Middle frontal gyrus (tissue), 1 donor: ENCODE results near the gene CDC42BPA.
"Not testable (repeated sequence)": the region's sequence is repeated elsewhere in the genome, so short reads cannot be mapped to it uniquely, and the experiment has no call there.

Experiments used
- DNase-seq: peaks from one replicate; pipeline ENCODE4 v3.0.0-alpha.2; 2015; ENCODE audit warnings: low spot score; ENCODE audit errors: extremely low spot score

The CDC42BPA gene, protein sequence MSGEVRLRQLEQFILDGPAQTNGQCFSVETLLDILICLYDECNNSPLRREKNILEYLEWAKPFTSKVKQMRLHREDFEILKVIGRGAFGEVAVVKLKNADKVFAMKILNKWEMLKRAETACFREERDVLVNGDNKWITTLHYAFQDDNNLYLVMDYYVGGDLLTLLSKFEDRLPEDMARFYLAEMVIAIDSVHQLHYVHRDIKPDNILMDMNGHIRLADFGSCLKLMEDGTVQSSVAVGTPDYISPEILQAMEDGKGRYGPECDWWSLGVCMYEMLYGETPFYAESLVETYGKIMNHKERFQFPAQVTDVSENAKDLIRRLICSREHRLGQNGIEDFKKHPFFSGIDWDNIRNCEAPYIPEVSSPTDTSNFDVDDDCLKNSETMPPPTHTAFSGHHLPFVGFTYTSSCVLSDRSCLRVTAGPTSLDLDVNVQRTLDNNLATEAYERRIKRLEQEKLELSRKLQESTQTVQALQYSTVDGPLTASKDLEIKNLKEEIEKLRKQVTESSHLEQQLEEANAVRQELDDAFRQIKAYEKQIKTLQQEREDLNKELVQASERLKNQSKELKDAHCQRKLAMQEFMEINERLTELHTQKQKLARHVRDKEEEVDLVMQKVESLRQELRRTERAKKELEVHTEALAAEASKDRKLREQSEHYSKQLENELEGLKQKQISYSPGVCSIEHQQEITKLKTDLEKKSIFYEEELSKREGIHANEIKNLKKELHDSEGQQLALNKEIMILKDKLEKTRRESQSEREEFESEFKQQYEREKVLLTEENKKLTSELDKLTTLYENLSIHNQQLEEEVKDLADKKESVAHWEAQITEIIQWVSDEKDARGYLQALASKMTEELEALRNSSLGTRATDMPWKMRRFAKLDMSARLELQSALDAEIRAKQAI (N-terminal part only)

DNA sequence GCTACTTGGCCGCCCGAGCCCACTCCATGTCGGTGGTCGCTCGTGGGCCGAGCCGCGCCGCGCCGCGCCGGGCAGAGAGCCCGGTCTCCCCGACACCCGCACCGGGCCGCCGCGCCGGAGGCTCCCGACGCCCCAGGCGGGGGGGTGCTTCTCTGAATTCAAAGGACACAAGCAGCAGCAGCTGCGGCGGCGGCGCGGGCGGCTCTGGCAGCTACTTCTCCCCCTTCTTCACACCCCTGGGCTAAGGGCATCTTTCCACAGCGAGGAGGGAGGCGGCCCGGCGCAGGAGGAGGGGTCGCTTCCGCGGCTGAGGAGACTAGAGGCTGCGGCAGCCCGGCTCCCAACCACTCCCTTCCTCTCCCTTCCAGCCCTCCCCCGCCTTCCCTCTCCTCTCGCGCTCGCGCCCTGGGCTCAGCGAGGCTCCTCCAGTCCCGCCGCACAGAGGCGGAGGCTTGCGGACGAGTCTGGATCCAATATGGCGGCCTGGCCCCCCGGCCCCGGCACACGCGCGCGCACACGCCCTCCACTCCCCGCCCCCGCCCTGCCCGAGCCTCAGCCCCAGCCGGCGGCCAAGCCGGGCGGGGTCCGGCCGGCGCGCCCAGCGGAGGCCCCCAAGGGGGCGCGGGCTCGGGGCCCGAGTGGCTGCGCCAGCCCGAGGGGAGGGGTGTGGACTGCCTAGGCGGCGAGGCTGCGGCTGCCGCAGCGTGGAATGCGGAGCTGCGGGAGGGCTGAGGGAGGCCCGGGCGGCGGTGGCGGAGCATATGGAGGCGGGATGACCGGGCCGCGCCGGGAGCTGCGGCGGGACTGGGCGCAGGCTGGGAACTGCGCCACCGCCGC lies at the start of gene CDC42BPA:
CDC42BPA (minus strand) TSS at position 477 of the 837 bp plus-strand sequence. CDS start 1,310 bp downstream, outside the sequence.
- peak; percentile 75 for DNase-seq

GRCh38 chr1:227368009-227368408 lies 49.7 kb upstream of the CDC42BPA start:
- no peak for DNase-seq

DNA sequence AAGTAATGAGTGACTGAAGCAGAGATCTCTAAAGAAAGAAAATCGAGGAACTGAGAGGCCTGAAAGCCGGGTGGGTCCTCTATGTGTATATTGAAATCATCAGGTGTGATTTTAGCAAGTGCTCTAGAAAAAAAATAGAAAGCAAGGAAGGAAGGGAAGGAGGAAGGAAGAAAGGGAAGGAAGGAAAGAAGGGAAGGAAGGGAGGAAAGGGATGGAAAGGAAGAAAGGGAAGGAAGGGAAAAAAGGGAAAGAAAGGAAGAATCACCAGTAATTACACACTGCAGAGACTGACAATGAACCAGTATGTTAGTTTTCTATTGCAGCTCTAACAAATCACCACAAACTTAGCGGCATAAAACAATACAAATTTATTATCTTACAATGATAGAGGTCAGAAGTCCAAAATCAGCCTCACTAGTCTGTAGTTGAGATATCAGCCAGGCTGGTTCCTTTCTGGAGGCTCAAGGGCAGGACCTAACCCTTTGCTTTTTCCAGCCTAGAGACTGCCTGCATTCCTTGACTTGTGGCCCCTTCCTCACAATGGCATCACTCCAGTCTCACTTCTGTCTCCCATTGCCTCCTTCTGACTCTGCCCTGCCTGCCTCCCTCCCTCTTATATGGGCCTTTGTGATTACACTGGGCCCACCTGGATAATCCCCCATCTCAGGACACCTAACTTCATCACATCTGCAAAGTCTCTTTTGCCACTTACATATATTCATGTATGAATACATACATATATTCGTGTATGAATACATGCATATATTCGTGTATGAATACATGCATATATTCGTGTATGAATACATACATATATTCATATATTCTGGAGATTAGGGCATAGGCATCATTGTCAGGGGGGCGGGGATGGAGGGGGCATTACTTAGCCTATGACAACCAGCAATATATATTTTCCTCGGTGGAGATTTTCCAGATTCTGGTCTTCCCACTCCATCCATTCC lies 47.5 kb upstream of the CDC42BPA start:
- no peak for DNase-seq

DNA sequence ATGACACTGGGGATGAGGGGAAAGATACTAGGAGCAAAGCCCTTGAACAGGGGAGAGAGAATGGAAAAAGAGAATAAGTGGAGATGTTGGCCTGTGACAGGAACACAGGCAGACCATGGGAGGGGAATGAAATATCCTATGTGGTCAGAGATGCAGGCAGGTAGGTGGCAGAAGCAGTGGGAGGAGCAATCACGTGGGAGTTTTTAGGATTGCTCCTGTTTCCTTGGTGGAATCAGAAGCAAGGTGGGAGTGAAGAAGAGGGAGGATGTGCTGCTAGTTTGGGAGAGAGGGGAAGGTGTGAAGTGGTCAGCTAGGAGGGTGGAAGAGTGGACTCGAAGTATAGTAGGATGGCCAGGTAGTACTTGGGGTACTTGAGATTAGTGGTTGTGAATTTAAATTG lies 46.4 kb upstream of the CDC42BPA start:
- no peak for DNase-seq

- no peak for DNase-seq
Observed at GRCh38 chr1:227363825-227364224, 45.5 kb upstream of the CDC42BPA start.

DNA sequence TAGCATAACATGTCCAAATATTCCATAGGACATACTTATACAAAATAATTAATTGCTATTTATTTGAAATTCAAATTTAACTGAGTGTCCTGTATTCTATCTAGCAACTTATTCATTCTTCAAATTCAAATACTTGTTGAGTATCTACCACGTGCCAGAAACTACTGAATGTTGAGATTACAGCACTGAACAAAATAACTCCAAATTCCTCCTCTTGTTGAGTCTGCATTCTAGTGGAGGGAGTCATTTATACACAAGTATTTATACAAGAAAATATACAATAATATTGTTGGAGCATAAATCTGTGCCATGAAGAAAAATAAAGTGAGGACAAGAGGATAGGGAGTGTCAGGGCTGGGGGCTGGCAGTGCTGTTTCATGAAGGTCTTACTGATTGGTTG lies 43.7 kb upstream of the CDC42BPA start:
- DNase-seq, result no peak

- no peak for DNase-seq
Observed at GRCh38 chr1:227357927-227358302, 39.6 kb upstream of the CDC42BPA start.

GRCh38 chr1:227357171-227357926 lies 39.1 kb upstream of the CDC42BPA start:
- DNase-seq, result no peak

DNA sequence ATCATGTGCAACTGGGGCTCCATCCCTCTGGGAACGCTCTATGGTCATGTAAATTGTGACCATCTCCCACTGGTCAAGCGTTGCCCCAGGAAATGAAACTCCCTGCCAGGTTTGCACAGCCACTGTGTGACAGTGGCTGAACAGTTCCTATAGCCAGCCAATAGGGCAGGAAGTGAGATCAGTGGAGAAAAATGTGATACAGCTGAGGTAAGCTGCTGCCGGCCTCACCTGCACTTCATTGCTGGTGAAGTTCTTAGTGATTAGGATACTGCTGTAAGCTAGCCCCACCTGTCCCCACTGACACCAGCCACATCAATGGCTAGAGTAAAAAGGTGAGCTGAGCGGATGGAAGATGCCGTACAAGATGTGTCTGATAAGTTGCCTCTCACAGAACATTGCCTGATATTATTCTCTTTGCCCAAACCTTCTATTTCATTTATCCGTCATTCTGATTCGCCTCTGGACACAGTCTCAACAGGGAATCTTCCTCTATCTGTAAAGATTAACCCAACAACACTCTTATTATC lies 38.4 kb upstream of the CDC42BPA start:
- DNase-seq, result no peak

DNA sequence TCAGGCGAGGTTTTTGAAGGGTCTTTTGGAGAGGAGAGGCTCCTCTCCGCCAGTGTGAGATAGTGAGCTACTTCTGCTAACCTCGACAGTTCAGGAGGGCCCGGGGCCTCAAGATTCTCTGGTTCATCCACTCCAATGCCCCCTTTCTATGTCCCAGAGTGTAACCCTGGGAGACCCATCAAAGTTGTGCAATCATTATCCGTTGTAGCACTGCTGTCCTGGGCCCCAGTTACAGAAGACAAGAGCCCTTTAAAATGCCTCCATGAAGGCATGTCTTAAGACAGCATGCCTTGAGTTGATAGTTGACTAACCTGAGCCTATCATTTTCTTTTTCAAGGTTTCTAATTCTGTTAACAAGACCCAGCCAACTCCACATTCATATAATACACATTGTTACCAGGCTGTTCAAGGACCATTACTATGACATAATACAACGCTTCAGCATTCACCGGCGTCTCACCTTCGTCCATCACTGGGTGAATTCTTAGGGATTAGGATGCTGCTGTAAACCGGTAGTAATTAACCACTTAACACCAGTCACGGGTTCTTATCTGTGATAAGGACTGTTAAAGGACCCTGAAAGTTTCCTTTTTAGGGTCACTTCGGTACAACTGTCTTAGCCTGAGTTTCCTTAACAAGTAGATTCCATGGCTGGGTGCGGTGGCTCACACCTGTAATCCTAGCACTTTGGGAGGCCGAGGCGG lies 37.4 kb upstream of the CDC42BPA start:
- no peak for DNase-seq

- no peak for DNase-seq
Observed at GRCh38 chr1:227353186-227353585, 34.9 kb upstream of the CDC42BPA start.

DNA sequence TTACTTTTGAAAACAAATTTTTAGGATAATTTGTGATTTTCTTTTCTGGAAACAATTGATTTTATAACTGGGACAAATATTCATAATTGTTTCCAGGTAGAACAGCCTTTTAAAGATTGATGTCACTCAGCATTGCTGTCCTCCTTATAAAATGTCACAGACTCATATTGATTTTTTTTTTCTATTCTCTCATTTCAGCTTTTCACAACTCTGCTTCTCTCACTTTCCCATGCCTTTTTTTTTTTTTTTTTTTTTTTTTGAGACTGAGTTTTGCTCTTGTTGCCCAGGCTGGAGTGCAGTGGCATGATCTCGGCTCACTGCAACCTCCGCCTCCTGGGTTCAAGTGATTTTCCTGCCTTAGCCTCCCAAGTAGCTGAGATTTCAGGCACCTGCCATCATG lies 33.9 kb upstream of the CDC42BPA start:
- not testable (repeated sequence) for DNase-seq

DNA sequence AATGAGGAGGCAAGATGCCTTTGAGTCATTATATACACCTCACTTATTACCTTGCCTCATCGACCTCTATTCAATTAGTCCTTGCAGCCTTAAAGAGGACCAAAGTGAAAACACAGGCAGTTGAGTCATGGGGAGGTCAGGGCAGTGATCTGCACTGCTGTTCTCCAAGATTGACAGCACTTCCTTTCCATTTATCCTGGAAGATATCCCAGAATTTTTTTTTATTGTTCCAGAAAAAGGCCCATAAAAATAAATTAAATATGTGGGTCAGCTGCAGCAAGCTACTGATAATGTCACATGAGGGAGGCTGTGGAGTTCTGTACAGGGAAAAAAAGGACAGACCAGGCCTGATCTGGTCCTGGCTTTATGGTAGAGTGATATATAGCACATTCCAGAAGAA lies 33.2 kb upstream of the CDC42BPA start:
- no peak for DNase-seq

DNA sequence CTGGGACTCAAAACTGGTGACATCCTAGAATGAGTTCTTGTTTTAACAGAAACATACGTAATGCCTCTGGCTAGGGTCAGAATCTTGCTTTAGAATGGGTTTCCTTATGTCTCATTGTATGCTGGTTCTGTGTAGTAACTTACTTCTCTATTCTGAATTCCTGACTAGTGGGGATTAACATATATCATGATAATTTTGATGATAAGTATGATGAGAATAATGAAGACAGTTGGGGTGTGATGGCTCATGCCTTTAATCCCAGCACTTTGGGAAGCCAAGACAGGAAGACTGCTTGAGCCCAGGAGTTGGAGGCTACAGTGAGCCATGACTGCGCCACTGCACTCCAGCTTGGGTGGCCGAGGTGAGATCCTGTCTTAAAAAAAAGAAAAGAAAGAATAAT lies 31.7 kb upstream of the CDC42BPA start:
- DNase-seq, result no peak

GRCh38 chr1:227343727-227344551 lies 25.6 kb upstream of the CDC42BPA start:
- DNase-seq, result no peak

DNA sequence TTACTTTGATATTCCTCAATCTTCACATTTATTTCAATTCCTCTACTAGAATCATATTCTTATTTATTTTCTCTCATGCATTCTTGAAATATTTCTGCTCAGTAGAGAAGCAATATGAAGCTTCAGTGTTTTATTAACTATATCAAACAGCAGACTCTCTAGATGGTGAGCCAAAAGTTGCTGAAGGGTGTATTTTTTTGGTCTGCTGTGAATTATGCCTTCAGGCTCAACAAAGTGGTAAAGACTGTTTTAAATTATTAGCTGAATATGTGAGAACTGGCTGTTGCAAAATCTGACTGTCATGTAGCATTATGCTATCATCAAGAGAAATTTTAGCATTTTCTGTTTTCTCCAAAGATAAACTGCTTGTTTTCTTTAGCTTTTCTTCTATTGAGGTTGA lies 24.9 kb upstream of the CDC42BPA start:
- no peak for DNase-seq

- DNase-seq, result no peak
Observed at GRCh38 chr1:227342075-227342829, 24.0 kb upstream of the CDC42BPA start.
